Neural progenitor cell (in vitro differentiated cells): ENCODE data around the gene PAPSS2.

ENCODE experiments used
- EZH2phosphoT487 ChIP-seq: fragments of 200-600 bp; sonication (generic); IDR thresholded peaks from 2 replicates; pipeline ENCODE4 v1.6.1; 2017; ENCODE audit warnings: antibody characterized with exemption
- TF ChIP-seq, protein P1 (sequence below): fragments of 200-600 bp; sonication (generic); IDR thresholded peaks from 2 replicates; pipeline ENCODE4 v1.5.1; 2017; ENCODE audit warnings: antibody characterized with exemption, mild to moderate bottlenecking

DNA sequence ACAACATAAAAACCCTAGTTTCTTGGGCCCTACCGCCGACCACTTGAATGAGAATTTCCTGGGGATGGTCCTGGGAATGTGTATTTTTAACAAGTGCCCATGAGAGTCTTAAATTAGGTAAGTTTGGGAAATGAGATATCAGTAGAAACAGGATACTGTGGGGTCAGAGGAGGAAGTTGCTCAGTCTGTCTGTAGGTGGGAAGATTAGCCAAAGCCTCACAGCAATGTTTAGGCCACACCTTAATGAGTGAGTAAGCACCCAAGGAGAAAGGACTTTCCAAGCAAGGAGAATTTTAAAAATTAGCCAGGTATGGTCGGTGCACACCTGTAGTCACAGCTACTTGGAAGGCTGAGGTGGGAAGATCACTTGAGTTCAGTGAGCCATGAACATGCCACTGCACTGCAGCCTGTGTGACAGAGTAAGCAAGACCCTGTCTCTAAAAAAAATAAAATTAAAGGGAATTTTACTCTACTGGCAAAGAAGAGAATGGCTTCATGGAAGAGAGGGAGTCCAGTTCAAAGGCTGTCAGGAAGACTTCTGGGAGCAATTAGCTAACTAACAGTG is 31.9 kb downstream of the PAPSS2 start:
- TF ChIP-seq, protein P1, sequence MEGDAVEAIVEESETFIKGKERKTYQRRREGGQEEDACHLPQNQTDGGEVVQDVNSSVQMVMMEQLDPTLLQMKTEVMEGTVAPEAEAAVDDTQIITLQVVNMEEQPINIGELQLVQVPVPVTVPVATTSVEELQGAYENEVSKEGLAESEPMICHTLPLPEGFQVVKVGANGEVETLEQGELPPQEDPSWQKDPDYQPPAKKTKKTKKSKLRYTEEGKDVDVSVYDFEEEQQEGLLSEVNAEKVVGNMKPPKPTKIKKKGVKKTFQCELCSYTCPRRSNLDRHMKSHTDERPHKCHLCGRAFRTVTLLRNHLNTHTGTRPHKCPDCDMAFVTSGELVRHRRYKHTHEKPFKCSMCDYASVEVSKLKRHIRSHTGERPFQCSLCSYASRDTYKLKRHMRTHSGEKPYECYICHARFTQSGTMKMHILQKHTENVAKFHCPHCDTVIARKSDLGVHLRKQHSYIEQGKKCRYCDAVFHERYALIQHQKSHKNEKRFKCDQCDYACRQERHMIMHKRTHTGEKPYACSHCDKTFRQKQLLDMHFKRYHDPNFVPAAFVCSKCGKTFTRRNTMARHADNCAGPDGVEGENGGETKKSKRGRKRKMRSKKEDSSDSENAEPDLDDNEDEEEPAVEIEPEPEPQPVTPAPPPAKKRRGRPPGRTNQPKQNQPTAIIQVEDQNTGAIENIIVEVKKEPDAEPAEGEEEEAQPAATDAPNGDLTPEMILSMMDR, result no peak
- no peak for TF ChIP-seq EZH2phosphoT487
